K562 (cell line): Measurements from ENCODE around the gene UTP25.

Source experiments
- ATF3 ChIP-seq, 2 experiments: fragments of 450-650 bp in 1 of 2; sonication (generic) in 1 of 2; formaldehyde crosslinking in 1 of 2; IDR thresholded peaks in 1 of 2; conservative IDR thresholded peaks in 1 of 2; 2 replicates each; pipeline versions ENCODE4 v1.6.1 to v1.8.1; 2016 to 2023; ENCODE audit warnings: mild to moderate bottlenecking in 2 of 2, moderate library complexity in 2 of 2, inconsistent platforms in 1 of 2, missing genetic modification reagents in 1 of 2
- JUND ChIP-seq, 2 experiments: IDR thresholded peaks; 2 replicates in 1 of 2; 3 replicates in 1 of 2; pipeline ENCODE4 v1.6.1; 2011; ENCODE audit warnings: borderline replicate concordance in 2 of 2, low read depth in 2 of 2, low read length in 2 of 2, improper control_type of control experiment in 1 of 2, missing biosample characterization in 1 of 2, missing genetic modification characterization in 1 of 2, missing genetic modification reagents in 1 of 2
- NFYB ChIP-seq: IDR thresholded peaks from 2 replicates; pipeline ENCODE4 v1.6.1; 2011; ENCODE audit warnings: mild to moderate bottlenecking, moderate library complexity; ENCODE audit not compliant: insufficient read length; ENCODE audit errors: extremely low read depth

- TF ChIP-seq NFYB (no peak), JUND (IDR thresholded peaks at IDR 0.05; ENCODE audit: borderline replicate concordance, low read depth, low read length) (no peak), JUND (tag; IDR thresholded peaks at IDR 0.05; ENCODE audit: borderline replicate concordance, low read depth, low read length) (no peak), ATF3 (IDR thresholded peaks at IDR 0.05) (no peak), ATF3 (CRISPR knock-in tag; conservative IDR thresholded peaks at IDR 0.05) (no peak)
These were observed 42.5 kb downstream of the UTP25 start for GRCh38 chr1:209870151-209870831.
